IMR-90 (cell line): ENCODE results near the gene PCED1B. TPM values are rescaled to one million over a fixed set of nuclear protein-coding genes. Genes with fewer than 3 reads are reported as not detected.
"Not testable (repeated sequence)": the region's sequence is repeated elsewhere in the genome, so short reads cannot be mapped to it uniquely, and the experiment has no call there.

ENCODE experiments used
- ATAC-seq: fragments of 200-7000 bp; cut with Tn5 transposase; 2 replicates; pipeline ENCODE4 v1.9.1; 2020; ENCODE audit warnings: low read depth, mild to moderate bottlenecking, moderate library complexity
- BruUV-seq: library from RNA; stranded (reverse); fragments of 400-500 nt; replicated peaks from 2 replicates; lab custom pipeline; 2021; lab: Mats Ljungman, UMichigan
- CTCF ChIA-PET: fragments of 300-600 bp; formaldehyde crosslinking; extraction: SDS; loops from one replicate; lab custom pipeline; 2021; ENCODE audit warnings: antibody characterized with exemption; lab: Yijun Ruan, JAX
- POLR2A ChIA-PET: fragments of 300-600 bp; sonication (Branson Sonifier 250); formaldehyde crosslinking; loops from one replicate; lab custom pipeline; 2022; ENCODE audit warnings: antibody characterized with exemption; ENCODE audit not compliant: unreplicated experiment; lab: Charles Lee
- DNase-seq: peaks from one replicate; pipeline ENCODE4 v3.0.0; 2013
- H2AFZ ChIP-seq: replicated peaks from 2 replicates; pipeline ENCODE3; 2013; ENCODE audit warnings: low read length, mild to moderate bottlenecking; ENCODE audit not compliant: poor library complexity
- H2AK5ac ChIP-seq: 2 replicates; pipeline ENCODE4 v1.6.1; 2013; ENCODE audit warnings: low read depth, low read length, inconsistent platforms
- H2AK9ac ChIP-seq: replicated peaks from 2 replicates; pipeline ENCODE3; 2013; ENCODE audit warnings: mild to moderate bottlenecking, low read depth, low read length, moderate library complexity; ENCODE audit not compliant: poor library complexity
- H2BK120ac ChIP-seq: 2 replicates; pipeline ENCODE4 v1.6.1; 2013; ENCODE audit warnings: low read depth, low read length, inconsistent platforms
- H2BK15ac ChIP-seq: 3 replicates; pipeline ENCODE4 v1.6.1; 2013; ENCODE audit warnings: low read depth, low read length, inconsistent platforms
- H2BK20ac ChIP-seq: 2 replicates; pipeline ENCODE4 v1.6.1; 2013; ENCODE audit warnings: low read depth, mild to moderate bottlenecking, inconsistent platforms, low read length, moderate library complexity
- H2BK5ac ChIP-seq: 2 replicates; pipeline ENCODE4 v1.6.1; 2013; ENCODE audit warnings: mild to moderate bottlenecking, low read depth, low read length, inconsistent platforms; ENCODE audit not compliant: poor library complexity, severe bottlenecking
- H3K14ac ChIP-seq: replicated peaks from 2 replicates; pipeline ENCODE4 v1.6.1; 2013; ENCODE audit warnings: low read depth, low read length, inconsistent platforms
- H3K18ac ChIP-seq: 2 replicates; pipeline ENCODE4 v1.6.1; 2013; ENCODE audit warnings: low read depth, low read length, control low read depth
- H3K23ac ChIP-seq: 2 replicates; pipeline ENCODE4 v1.6.1; 2013; ENCODE audit warnings: low read depth, low read length, inconsistent platforms
- H3K27ac ChIP-seq: 2 replicates; pipeline ENCODE4 v1.5.1; 2013; ENCODE audit warnings: mild to moderate bottlenecking, control low read depth, low read length; ENCODE audit not compliant: insufficient read depth
- H3K27me3 ChIP-seq: 2 replicates; pipeline ENCODE4 v1.6.1; 2013; ENCODE audit warnings: low read length; ENCODE audit not compliant: control insufficient read depth, insufficient read depth
- H3K36me3 ChIP-seq: 2 replicates; pipeline ENCODE4 v1.6.1; 2013; ENCODE audit warnings: low read length, mixed read lengths; ENCODE audit not compliant: control insufficient read depth, insufficient read depth
- H3K4ac ChIP-seq: 2 replicates; pipeline ENCODE4 v1.6.1; 2013; ENCODE audit warnings: low read depth, low read length, inconsistent platforms
- H3K4me1 ChIP-seq: 2 replicates; pipeline ENCODE4 v1.6.1; 2013; ENCODE audit warnings: low read length, mixed read lengths; ENCODE audit not compliant: control insufficient read depth, insufficient read depth
- H3K4me2 ChIP-seq: 2 replicates; pipeline ENCODE4 v1.6.1; 2013; ENCODE audit warnings: low read depth, mild to moderate bottlenecking, control low read depth, low read length, moderate library complexity
- H3K4me3 ChIP-seq: 2 replicates; pipeline ENCODE4 v1.5.1; 2013; ENCODE audit warnings: low read depth, mild to moderate bottlenecking, control low read depth, low read length, moderate library complexity; ENCODE audit not compliant: insufficient read depth
- H3K56ac ChIP-seq: 2 replicates; pipeline ENCODE4 v1.6.1; 2013; ENCODE audit warnings: low read length, inconsistent platforms; ENCODE audit not compliant: insufficient read depth; ENCODE audit errors: extremely low read depth
- H3K79me1 ChIP-seq, 2 experiments: 2 replicates each; pipeline ENCODE4 v1.6.1; 2013; ENCODE audit warnings: low read length in 2 of 2, inconsistent platforms in 1 of 2, low read depth in 1 of 2
- H3K9ac ChIP-seq: 2 replicates; pipeline ENCODE4 v1.6.1; 2013; ENCODE audit warnings: low read depth, low read length, control low read depth
- H3K9me1 ChIP-seq: 2 replicates; pipeline ENCODE4 v1.6.1; 2013; ENCODE audit warnings: low read length, inconsistent platforms; ENCODE audit not compliant: insufficient read depth
- H3K9me3 ChIP-seq: 2 replicates; pipeline ENCODE4 v1.6.1; 2013; ENCODE audit warnings: low read length; ENCODE audit not compliant: control insufficient read depth, insufficient read depth
- H4K20me1 ChIP-seq: 2 replicates; pipeline ENCODE4 v1.6.1; 2013; ENCODE audit warnings: low read length, inconsistent platforms; ENCODE audit not compliant: insufficient read depth
- H4K5ac ChIP-seq: 2 replicates; pipeline ENCODE4 v1.6.1; 2013; ENCODE audit warnings: mild to moderate bottlenecking, low read depth, low read length, control low read depth
- H4K8ac ChIP-seq, 2 experiments: 2 replicates each; pipeline ENCODE4 v1.6.1; 2013; ENCODE audit warnings: low read depth in 2 of 2, low read length in 2 of 2, control low read depth in 1 of 2, inconsistent platforms in 1 of 2
- H4K91ac ChIP-seq: 2 replicates; pipeline ENCODE4 v1.6.1; 2013; ENCODE audit warnings: low read depth, low read length, inconsistent platforms; ENCODE audit not compliant: insufficient read depth
- WGBS, 2 experiments: methylation state at CpG; one replicate each; pipeline versions ENCODE4 v1.1.5 to v1.1.7; 2013; ENCODE audit warnings: missing lambda C conversion rate in 2 of 2; ENCODE audit not compliant: insufficient read length in 1 of 2; ENCODE audit errors: extremely low coverage in 2 of 2; 5-methylcytosine and 5-hydroxymethylcytosine counted together
- dilution Hi-C: fragments of 300-500 bp; cut with HindIII; formaldehyde crosslinking; loops from one replicate; pipeline ENCODE4 v1.14.3; 2018; ENCODE audit warnings: low sequenced_read_pairs; ENCODE audit not compliant: unreplicated experiment
- in situ Hi-C: fragments of 300-500 bp; cut with MboI; formaldehyde crosslinking; loops from 3 replicates; pipeline ENCODE4 v1.14.3; 2019; ENCODE audit warnings: low sequenced_read_pairs, inconsistent platforms, mixed read lengths
- intact Hi-C: fragments of 100-400 bp; cut with micrococcal nuclease; formaldehyde crosslinking; loops from 2 replicates; pipeline ENCODE4 v1.10.0; 2022
- polyA plus RNA-seq, 3 experiments: library from polyadenylated mRNA; depleted of rRNA; stranded (reverse); fragments of >200 nt; gene quantifications; 2 replicates each; pipeline ENCODE4 v1.2.3, GENCODE V29; 2012; ENCODE audit warnings: low replicate concordance in 1 of 3
- total RNA-seq: library from RNA; depleted of rRNA; stranded (reverse); fragments of >200 nt; gene quantifications from 2 replicates; pipeline ENCODE4 v1.2.3, GENCODE V29; 2012

PCED1B gene
- total and polyA plus RNA-seq, 2 of the 4 experiments (the other 2 are of a cell fraction), result 0.36 to 2.6 TPM

DNA sequence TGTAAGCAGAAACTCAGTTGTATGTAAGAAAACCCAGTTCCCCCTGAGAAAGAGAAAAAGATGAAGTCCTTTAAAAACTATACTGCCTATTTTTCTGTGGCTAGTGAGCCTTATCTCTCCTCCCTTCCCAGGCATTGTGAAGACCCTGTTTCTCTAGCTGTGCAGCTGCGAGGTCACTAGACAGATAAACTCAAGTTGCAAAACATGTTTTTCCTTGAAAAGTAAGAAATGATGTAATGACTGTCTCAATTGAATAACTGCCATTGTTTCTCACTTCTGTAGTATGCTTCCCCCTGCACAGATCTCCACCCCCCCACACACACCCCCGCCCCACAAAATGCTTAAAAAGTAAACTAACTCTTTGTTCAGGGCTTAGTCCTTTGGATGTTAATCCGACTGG, 23.6 kb upstream of the PCED1B start:
- H2BK120ac ChIP-seq, H3K56ac ChIP-seq, H4K91ac ChIP-seq, POLR2A ChIA-PET, H3K18ac ChIP-seq, H3K4me1 ChIP-seq, H3K79me1 ChIP-seq, intact Hi-C loops, H3K14ac ChIP-seq, DNase-seq, H2AFZ ChIP-seq, H2BK20ac ChIP-seq, CTCF ChIA-PET, H3K4me3 ChIP-seq, H4K8ac ChIP-seq, H3K9ac ChIP-seq, H3K4ac ChIP-seq, H4K20me1 ChIP-seq, H3K36me3 ChIP-seq, H3K23ac ChIP-seq, H3K9me1 ChIP-seq, H4K5ac ChIP-seq, H2AK5ac ChIP-seq, H2BK5ac ChIP-seq, H2AK9ac ChIP-seq, H3K27me3 ChIP-seq, BruUV-seq, H3K27ac ChIP-seq, H3K4me2 ChIP-seq, H2BK15ac ChIP-seq, ATAC-seq, dilution Hi-C loops, in situ Hi-C loops: not testable (repeated sequence)
- H3K9me3 ChIP-seq, result peaks cover 10% of the 10 kb centered on the region
- no CpG with 5 or more reads among the region's 3 CpGs for WGBS, 2 experiments

DNA sequence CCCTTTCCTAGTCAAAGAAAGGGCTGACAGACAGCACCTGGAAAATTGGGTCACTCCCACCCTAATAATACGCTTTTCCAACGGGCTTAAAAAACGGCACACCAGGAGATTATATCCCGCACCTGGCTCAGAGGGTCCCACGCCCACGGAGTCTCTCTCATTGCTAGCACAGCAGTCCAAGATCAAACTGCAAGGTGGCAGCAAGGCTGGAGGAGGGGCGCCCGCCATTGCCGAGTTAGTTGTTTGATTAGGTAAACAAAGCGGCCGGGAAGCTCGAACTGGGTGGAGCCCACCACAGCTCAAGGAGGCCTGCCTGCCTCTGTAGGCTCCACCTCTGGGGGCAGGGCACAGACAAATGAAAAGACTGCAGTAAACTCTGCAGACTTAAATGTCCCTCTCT, 22.5 kb upstream of the PCED1B start:
- H4K8ac ChIP-seq, H3K4me3 ChIP-seq, H3K23ac ChIP-seq, H3K79me1 ChIP-seq, intact Hi-C loops, H4K5ac ChIP-seq, BruUV-seq, H3K9me3 ChIP-seq, H2AFZ ChIP-seq, H3K56ac ChIP-seq, H3K27me3 ChIP-seq, H2BK20ac ChIP-seq, H3K36me3 ChIP-seq, H3K18ac ChIP-seq, H2AK9ac ChIP-seq, H2BK15ac ChIP-seq, H3K14ac ChIP-seq, in situ Hi-C loops, DNase-seq, H4K20me1 ChIP-seq, H3K27ac ChIP-seq, H3K9ac ChIP-seq, H3K9me1 ChIP-seq, H3K4me2 ChIP-seq, ATAC-seq, dilution Hi-C loops, H2BK120ac ChIP-seq, H2BK5ac ChIP-seq, CTCF ChIA-PET, H4K91ac ChIP-seq, H3K4ac ChIP-seq, H3K4me1 ChIP-seq, H2AK5ac ChIP-seq, POLR2A ChIA-PET: not testable (repeated sequence)
- no CpG with 5 or more reads among the region's 12 CpGs for WGBS, 2 experiments
